Measurements from ENCODE around the gene CA10.

CA10 gene

GRCh38 chr17:52158450-52159042, at the start of gene CA10:
Gene CA10 (minus strand): TSS chr17:52158714.
- no peak for DNase-seq

DNA sequence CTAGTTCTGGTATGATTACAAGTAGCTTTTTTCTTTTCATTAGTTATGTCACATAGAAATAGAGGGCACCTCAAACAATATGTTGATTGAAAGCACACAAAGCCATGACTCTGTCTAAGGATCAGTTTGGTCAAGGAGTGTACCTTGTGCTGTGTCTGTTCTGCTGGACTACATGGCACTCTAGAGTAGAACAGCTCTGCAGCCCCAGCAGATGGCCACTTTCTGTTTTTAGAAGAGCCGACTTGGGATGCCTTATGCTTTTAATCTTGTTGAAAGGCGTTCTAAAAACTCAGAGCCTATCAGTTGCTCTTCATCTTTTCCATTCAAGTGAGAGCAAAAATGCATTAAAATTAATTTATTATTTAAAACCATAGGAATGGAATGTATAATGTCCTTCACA, 49.3 kb upstream of the CA10 start:
- ATAC-seq (no peak), DNase-seq (no peak)

More at GRCh38 chr17:52158450-52159042, at the start of gene CA10:
- ATAC-seq = no peak

- no peak for DNase-seq
- ATAC-seq = no peak
Measured at GRCh38 chr17:52202520-52203080, 44.1 kb upstream of the CA10 start.

- ATAC-seq = no peak
- DNase-seq = no peak
Measured at GRCh38 chr17:52201767-52202519, 43.4 kb upstream of the CA10 start.

GRCh38 chr17:52191491-52191890, 33.0 kb upstream of the CA10 start:
- ATAC-seq (no peak), DNase-seq (no peak)

GRCh38 chr17:52181782-52182181, 23.3 kb upstream of the CA10 start:
- DNase-seq (no peak), ATAC-seq (no peak)

- DNase-seq (no peak), ATAC-seq (no peak)
Measured at GRCh38 chr17:52178012-52178411, 19.5 kb upstream of the CA10 start.

- ATAC-seq (no peak), DNase-seq (no peak)
Measured at GRCh38 chr17:52170963-52171572, 12.6 kb upstream of the CA10 start.

GRCh38 chr17:52160136-52160567, 1.6 kb upstream of the CA10 start:
- no peak for ATAC-seq
- no peak for DNase-seq

DNA sequence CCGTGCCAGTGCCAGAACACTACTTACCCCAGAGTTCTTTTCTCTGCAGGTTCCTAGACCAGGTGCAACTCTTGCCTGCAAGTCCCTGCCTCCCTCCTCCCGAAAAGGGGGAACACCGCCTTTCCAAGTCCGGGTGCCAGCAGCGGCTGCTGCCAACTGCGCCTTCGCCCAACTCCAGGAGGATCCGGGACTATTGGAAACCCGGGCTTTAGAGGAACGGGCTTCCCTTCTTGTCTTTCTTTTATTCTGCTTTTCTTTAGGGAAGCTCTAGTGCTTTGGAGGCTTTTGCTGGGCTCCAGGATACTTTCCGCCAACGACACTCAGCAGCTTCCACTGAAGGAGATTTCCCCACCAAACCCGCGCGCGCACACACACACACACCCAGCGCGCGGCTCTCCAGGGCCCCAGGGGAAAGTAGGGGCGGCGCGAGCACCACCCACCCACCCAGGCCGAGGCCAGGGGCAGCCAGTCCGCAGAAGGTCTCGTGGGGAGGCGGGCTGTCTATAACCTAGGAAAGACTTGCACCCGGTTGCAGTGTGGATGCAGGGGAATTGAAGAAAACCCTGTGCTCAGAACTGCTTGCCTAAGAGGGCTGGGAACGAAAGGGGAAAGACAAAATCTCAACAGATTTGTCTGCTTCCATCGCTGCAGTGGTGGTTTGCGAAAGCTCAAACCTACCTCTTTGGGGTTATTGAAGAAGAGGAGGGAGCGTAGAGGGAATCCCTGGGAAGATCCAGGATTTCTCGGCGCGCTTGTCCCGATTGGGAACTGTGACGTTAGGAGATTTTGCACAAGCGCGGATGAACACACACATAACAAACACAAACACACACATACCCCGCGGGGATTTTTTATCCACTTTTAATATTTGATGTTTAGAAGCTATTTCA, 977 bp upstream of the CA10 start:
- no peak for ATAC-seq
- DNase-seq = no peak

GRCh38 chr17:52157603-52158449, 688 bp downstream of the CA10 start:
- DNase-seq (peak; percentile 5), ATAC-seq (no peak)

DNA sequence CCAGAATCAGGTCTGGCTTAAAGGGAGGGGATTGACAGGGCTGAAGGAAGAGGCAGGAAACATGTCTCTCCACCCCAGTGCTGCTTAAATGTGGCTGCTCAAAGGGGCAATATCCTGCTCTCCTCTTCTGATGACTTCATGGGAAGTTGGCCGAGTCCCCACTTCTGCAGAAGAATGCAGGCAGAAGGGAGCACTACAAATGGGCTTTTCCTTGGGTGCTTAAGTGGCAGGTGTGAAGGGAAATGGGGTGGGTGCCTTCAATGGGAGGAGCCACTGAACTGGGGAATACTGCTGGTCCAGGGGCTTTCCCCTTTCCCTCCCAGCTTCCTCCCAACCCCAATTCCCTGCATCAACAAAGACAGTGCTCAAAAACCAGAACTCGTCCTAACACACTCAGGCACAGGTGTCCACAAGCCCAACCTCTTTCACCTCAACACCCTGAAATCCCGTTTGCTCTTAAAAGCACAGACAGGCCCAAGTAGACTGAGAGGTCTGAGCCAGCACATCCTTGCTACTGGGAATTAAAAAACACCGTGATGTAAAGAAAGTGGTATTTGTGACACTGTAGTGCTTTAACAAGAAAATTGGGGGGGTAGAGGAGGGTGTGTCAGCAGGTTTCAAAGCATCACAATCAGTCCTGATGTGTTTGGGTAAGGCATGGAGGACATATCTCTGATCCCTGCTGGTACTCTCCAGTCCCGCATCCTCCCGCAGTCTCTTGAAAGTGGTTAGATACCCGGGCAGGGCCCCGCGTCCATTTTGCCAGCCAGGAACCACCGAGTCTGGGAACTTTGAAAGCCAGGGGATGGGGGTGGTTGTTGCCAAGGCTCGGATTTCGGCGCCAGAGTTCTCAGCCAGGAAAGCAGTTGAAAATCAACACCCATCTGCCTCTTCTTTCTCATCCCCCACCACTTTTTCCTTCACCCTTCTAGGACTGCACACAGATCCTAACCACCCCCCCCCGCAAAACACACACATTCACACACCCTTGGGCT, 1.6 kb downstream of the CA10 start:
- DNase-seq (no peak), ATAC-seq (no peak)

GRCh38 chr17:52155301-52155700, 3.2 kb downstream of the CA10 start:
- no peak for ATAC-seq
- DNase-seq = no peak

DNA sequence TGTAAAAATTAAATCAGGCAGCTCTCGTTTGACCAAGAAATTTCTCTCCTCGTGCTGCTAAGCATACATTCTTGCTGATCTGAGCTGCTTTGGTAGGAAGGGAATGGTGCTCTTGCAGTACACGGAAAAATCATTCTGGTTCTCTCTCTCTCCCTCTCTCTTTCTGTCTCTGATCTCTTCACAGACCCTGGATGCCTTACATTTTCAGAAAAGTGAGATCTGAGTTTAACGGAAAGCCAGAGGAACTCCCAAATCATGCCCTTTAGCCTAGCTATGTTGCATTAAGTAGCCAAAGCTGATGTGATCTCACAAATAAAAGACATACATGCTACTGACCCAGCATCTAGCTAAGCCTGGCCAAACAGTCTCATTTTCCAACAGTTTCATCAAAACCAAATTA, 4.0 kb downstream of the CA10 start:
- DNase-seq = no peak
- ATAC-seq = no peak

GRCh38 chr17:52150935-52151334, 7.6 kb downstream of the CA10 start:
- ATAC-seq (no peak), DNase-seq (no peak)

DNA sequence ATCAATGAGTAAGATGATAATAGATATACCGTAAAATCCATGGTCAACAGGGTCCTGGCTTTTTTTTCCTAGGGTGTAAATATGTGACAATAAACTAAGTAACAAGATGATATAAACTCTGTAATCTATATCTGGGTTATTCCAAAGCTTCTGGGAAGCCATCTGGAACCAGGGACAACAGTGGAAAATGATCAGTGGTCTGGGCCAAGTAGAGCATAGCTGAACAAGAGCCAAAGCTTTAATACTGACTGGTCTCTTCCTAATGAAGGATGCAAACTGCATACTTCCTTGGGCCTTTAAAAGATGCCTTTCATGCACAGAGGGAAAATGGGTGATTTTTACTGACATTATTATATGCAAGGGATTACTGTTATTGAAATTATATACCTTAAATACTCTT, 8.9 kb downstream of the CA10 start:
- DNase-seq = no peak
- ATAC-seq = no peak

DNA sequence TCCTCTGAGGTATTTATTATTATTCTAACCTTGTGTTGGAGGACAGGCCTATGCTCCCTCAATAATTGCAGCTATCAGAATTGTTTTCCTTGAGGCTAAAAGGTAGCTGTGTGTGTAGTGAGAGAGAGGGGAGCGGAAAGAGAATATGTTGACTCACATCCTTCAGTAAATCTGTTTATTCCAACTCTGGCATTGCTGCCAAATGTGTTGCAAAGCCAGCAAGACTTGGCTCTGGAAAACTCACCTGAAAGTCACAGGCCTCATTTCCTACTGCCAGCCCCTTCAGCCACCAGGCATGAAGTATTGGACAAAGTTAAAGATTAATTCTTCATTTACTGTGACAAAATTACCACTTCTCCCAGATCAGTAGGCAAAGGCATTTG, 9.6 kb downstream of the CA10 start:
- ATAC-seq (no peak), DNase-seq (no peak)

DNA sequence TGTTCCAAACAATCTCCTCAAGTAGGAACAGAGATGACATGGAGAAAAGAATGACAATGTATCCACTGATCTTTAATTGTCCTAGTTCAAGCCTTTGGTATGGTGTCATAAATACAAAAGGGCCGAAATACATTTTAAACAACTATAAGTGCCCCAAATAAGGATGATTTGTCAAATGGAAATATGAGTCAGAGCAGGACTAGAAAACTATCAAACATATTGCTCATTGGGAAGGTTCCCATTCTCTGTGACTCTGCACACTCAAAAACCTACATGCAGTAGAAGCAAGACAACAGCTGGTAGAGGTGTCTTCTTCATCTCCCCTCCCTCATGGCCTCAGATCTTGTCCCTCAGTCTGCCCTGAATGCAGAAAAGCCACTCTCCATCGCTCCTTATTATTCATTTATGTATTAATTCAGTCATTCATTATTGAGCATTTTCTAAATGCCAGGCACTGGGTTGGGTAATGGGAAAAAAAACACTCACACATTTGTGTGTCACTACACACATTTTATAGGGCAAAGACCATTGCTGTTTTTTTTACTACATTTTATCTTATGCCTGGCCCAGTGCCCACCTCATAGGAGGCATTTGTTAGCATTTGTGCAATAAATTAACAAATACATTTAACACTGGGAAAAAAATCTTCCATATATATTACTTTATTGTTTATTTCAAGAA, 10.1 kb downstream of the CA10 start:
- DNase-seq (no peak), ATAC-seq (no peak)

- ATAC-seq = peak; percentile 67
- no peak for DNase-seq
Measured at GRCh38 chr17:52147872-52148271, 10.6 kb downstream of the CA10 start.
